Ishikawa (cell line): Measurements from ENCODE around the gene NPAS3.

Experiments used
- CEBPB ChIP-seq: IDR thresholded peaks from 2 replicates; pipeline ENCODE4 v1.6.1; 2012
- CREB1 ChIP-seq: IDR thresholded peaks from 2 replicates; pipeline ENCODE4 v1.6.1; 2012; ENCODE audit warnings: low read depth
- EGR1 ChIP-seq: IDR thresholded peaks from 2 replicates; pipeline ENCODE4 v1.6.1; 2012
- EP300 ChIP-seq: IDR thresholded peaks from 2 replicates; pipeline ENCODE4 v1.6.1; 2012; ENCODE audit warnings: borderline replicate concordance
- FOXM1 ChIP-seq: IDR thresholded peaks from 2 replicates; pipeline ENCODE4 v1.6.1; 2012; ENCODE audit warnings: low read depth, borderline replicate concordance
- NFIC ChIP-seq: IDR thresholded peaks from 2 replicates; pipeline ENCODE4 v1.6.1; 2012
- RAD21 ChIP-seq: IDR thresholded peaks from 2 replicates; pipeline ENCODE4 v1.6.1; 2012; ENCODE audit warnings: low read depth
- REST ChIP-seq: IDR thresholded peaks from 2 replicates; pipeline ENCODE4 v1.6.1; 2012; ENCODE audit warnings: low read depth, mild to moderate bottlenecking
- TAF1 ChIP-seq: IDR thresholded peaks from 2 replicates; pipeline ENCODE4 v1.6.1; 2012; ENCODE audit warnings: low read depth, mild to moderate bottlenecking
- TCF12 ChIP-seq: IDR thresholded peaks from 2 replicates; pipeline ENCODE4 v1.6.1; 2012; ENCODE audit warnings: low read depth
- TEAD4 ChIP-seq: IDR thresholded peaks from 2 replicates; pipeline ENCODE4 v1.6.1; 2012
- YY1 ChIP-seq: IDR thresholded peaks from 2 replicates; pipeline ENCODE4 v1.6.1; 2012; ENCODE audit warnings: low read depth
- ZBTB7A ChIP-seq: IDR thresholded peaks from 2 replicates; pipeline ENCODE4 v1.6.1; 2012; ENCODE audit warnings: low read depth
- TF ChIP-seq, protein P1 (sequence below): IDR thresholded peaks from 2 replicates; pipeline ENCODE4 v1.6.1; 2012
- TF ChIP-seq, protein P2 (sequence below): IDR thresholded peaks from 2 replicates; pipeline ENCODE4 v1.6.1; 2012

Gene NPAS3

DNA sequence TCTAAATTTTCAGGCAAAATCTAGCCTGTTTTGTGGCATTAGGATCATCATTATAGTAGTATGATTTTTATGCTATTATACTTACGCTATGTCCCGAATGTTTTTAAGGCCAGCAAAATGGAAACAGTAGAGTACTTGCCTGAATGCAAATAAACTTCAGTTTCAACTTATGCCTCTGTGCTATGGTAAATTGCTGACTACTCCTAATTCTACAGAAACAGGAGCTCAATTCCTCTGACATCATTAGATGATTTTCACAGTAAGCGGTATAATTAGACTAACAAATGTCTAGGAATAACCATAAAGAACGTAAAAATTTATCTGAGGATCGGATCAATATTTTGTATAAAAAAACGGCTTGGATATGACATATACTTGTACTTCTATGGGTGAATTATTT lies 742.2 kb downstream of the NPAS3 start:
- TF ChIP-seq CEBPB (no peak), TEAD4 (no peak), EP300 (no peak), TAF1 (no peak), EGR1 (no peak), RAD21 (no peak), FOXM1 (no peak), NFIC (no peak), ZBTB7A (no peak), REST (no peak), CREB1 (no peak), TCF12 (no peak), YY1 (no peak)
- TF ChIP-seq, protein P1, sequence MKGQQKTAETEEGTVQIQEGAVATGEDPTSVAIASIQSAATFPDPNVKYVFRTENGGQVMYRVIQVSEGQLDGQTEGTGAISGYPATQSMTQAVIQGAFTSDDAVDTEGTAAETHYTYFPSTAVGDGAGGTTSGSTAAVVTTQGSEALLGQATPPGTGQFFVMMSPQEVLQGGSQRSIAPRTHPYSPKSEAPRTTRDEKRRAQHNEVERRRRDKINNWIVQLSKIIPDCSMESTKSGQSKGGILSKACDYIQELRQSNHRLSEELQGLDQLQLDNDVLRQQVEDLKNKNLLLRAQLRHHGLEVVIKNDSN, result no peak
- TF ChIP-seq, protein P2, sequence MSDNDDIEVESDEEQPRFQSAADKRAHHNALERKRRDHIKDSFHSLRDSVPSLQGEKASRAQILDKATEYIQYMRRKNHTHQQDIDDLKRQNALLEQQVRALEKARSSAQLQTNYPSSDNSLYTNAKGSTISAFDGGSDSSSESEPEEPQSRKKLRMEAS, result no peak

DNA sequence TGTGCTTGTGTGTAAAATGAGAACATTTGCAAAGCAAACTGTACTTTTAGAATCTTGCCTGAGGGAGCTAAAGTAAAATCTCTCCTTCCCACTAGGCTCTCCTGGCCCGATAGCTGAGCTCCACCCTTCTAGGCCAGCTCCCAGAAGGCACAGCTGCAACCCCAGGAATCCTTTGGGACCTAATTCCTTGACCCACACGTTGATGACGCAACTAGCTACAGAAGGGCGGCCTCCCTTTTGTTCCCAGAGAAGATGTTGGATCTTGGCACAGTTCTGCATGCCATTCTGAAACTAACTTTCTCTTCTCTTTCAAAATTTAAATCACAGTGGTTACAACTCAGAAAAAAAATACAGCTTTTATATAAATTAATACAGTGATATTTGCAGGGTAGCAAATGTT lies 744.1 kb downstream of the NPAS3 start:
- TF ChIP-seq NFIC, result no peak
- no peak for TF ChIP-seq EP300

- TF ChIP-seq CEBPB, result no peak
- no peak for TF ChIP-seq TEAD4
- TF ChIP-seq REST, result no peak
- TF ChIP-seq CREB1, result no peak
- no peak for TF ChIP-seq YY1
- TF ChIP-seq, protein P2, result no peak
- TF ChIP-seq EGR1, result no peak
- no peak for TF ChIP-seq NFIC
- no peak for TF ChIP-seq TAF1
- no peak for TF ChIP-seq EP300
- no peak for TF ChIP-seq FOXM1
Measured at GRCh38 chr14:33685026-33685425, 746.3 kb downstream of the NPAS3 start.

DNA sequence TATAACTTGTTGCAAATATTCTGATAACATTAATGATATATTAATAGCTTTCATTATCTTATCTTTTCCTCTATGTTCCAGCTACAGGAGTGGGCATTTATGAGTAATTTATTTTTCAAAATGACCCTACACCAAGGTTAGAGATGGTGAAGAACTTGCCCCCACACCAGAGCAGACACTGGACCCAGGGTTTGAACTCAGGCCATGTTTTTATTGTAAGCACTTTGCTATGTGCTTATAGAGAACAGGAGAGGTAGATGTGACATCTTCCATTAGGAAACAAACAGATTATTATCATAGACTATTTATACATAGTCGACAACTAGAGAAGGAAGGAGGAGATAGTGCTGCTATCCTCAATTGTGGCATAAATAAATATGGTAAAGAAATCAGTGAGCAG lies 747.0 kb downstream of the NPAS3 start:
- TF ChIP-seq CEBPB, result no peak

DNA sequence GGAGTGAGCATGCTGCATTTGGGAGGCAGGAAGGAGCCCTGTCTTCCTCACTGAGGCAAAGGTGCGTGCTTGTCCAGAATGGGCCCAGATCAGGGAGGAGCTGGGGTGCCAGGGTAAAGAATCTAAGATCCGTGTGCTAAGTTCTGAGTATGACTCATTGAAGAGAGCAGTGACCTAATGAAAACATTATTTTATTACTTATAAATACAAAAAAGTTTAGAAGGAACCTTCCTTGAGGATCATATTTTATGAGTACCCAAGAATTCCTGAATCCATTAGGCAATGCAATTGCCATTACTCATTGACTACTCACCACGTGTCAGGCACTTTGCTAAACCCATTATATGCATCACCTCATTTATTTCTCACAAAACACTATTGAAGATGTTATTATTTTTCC lies 747.5 kb downstream of the NPAS3 start:
- TF ChIP-seq TCF12 (no peak), CREB1 (no peak), ZBTB7A (no peak), EP300 (no peak), NFIC (no peak), TAF1 (no peak)
- TF ChIP-seq, protein P1, result no peak
- TF ChIP-seq, protein P2, result no peak

DNA sequence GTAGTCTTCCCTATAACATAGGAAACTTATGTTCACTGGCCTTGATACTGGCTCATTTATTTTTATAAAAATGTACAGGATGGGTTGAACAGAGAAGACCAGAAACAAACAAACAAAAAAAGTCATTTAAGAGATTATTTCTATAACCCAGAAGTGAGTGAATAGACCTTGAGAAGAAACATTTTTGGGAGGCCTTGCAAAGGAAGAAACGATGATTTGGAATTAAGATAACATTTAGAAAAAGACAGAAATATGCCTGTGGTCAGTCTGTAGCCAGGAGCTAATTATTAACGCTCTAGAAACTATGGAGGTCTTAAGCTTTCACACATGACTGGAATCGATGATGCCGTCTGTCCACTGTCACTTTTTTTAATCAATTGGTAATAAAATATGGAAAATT lies 748.2 kb downstream of the NPAS3 start:
- TF ChIP-seq CREB1, result no peak
- TF ChIP-seq, protein P2, result no peak
- no peak for TF ChIP-seq RAD21
- no peak for TF ChIP-seq YY1
- TF ChIP-seq, protein P1, result no peak
- TF ChIP-seq TAF1, result no peak
- no peak for TF ChIP-seq FOXM1
- TF ChIP-seq TCF12, result no peak
- TF ChIP-seq REST, result no peak
- no peak for TF ChIP-seq TEAD4
- no peak for TF ChIP-seq ZBTB7A
- no peak for TF ChIP-seq EGR1
- TF ChIP-seq CEBPB, result no peak
- TF ChIP-seq NFIC, result no peak
- TF ChIP-seq EP300, result no peak
